GM12874 (cell line): ENCODE data around the gene HDHD5.

Experiments used
- CTCF ChIP-seq: IDR thresholded peaks from 2 replicates; pipeline ENCODE4 v1.5.1; 2011; ENCODE audit warnings: low read depth, mild to moderate bottlenecking, control low read depth, low read length, moderate library complexity; ENCODE audit not compliant: insufficient read depth

HDHD5 gene

GRCh38 chr22:17106785-17107546 lies 52.1 kb downstream of the HDHD5 start:
- TF ChIP-seq CTCF = no peak

- peak; percentile 26; the same call in 1 of the 2 replicates for TF ChIP-seq CTCF
Observed at GRCh38 chr22:17106161-17106784, 52.8 kb downstream of the HDHD5 start.

GRCh38 chr22:17105143-17106129 lies 53.6 kb downstream of the HDHD5 start:
- no peak for TF ChIP-seq CTCF

GRCh38 chr22:17104336-17104935 lies 54.6 kb downstream of the HDHD5 start:
- TF ChIP-seq CTCF = no peak

- TF ChIP-seq CTCF = no peak
Observed at GRCh38 chr22:17103351-17103750, 55.7 kb downstream of the HDHD5 start.

GRCh38 chr22:17102297-17102667 lies 56.8 kb downstream of the HDHD5 start:
- TF ChIP-seq CTCF = no peak
